Right ventricle myocardium superior (tissue), 1 donor: Measurements from ENCODE around the gene REX1BD. TPM values are rescaled to one million over a fixed set of nuclear protein-coding genes. Genes with fewer than 3 reads are reported as not detected.

ENCODE experiments used
- ATAC-seq: fragments of 200-7000 bp; cut with Tn5 transposase; one replicate; pipeline ENCODE4 v1.9.1; 2020; ENCODE audit warnings: mild to moderate bottlenecking; ENCODE audit not compliant: poor library complexity
- DNase-seq: peaks from one replicate; pipeline ENCODE4 v3.0.0-alpha.2; 2020
- intact Hi-C: fragments of 100-400 bp; cut with DNase I; formaldehyde crosslinking; loops from one replicate; pipeline ENCODE4 v1.11.2; 2022
- total RNA-seq: library from RNA; stranded (reverse); fragmentation: NEBNext Ultra II Directional; extraction: Animal tissue kit (Norgen Biotek cat#: 25700); gene quantifications from one replicate; pipeline ENCODE4 v1.2.1, GENCODE V29; 2021
- donor health status: DM: no; HTN: yes; CAD: no; lungs with severe emphysema.

The REX1BD gene
- total RNA-seq, 1 donor from 2014 or later, result 94.8 TPM

- ATAC-seq (no peak), DNase-seq (no peak)
- intact Hi-C loops, result no loop called here
These were observed 46.2 kb downstream of the REX1BD start for GRCh38 chr19:18634612-18635297.

- intact Hi-C loops, result no loop called here
- ATAC-seq (no peak), DNase-seq (no peak)
These were observed 47.2 kb downstream of the REX1BD start for GRCh38 chr19:18635831-18636182.

GRCh38 chr19:18636183-18636968, 47.8 kb downstream of the REX1BD start:
- DNase-seq (peak; percentile 99), ATAC-seq (peak; percentile 98)
- intact Hi-C loops, result no loop called here

GRCh38 chr19:18636969-18637629, 48.5 kb downstream of the REX1BD start, which contains the start of gene KLHL26:
KLHL26 (plus strand) TSS chr19:18637028; CDS start chr19:18637055, 27 bp downstream.
- intact Hi-C loops, result no loop called here
- DNase-seq (no peak), ATAC-seq (no peak)

GRCh38 chr19:18637673-18638630, 49.4 kb downstream of the REX1BD start:
- DNase-seq, result no peak
- intact Hi-C loops, result no loop called here
- ATAC-seq, result no peak

- ATAC-seq, result no peak
- intact Hi-C loops, result no loop called here
- DNase-seq, result no peak
These were observed 51.2 kb downstream of the REX1BD start for GRCh38 chr19:18639706-18640243.

Other genes with a start within 250 kb of the REX1BD start
- 33.6 TPM for gene PGPEP1, start 248.2 kb upstream of the REX1BD start, total RNA-seq
- gene GDF15, start 202.6 kb upstream of the REX1BD start, total RNA-seq, result 0.54 TPM
- gene LRRC25, start 191.2 kb upstream of the REX1BD start, total RNA-seq, result 3.6 TPM
- 30.4 TPM for gene SSBP4, start 169.4 kb upstream of the REX1BD start, total RNA-seq
- 26.0 TPM for gene ISYNA1, start 150.7 kb upstream of the REX1BD start, total RNA-seq
- gene ELL, start 66.7 kb upstream of the REX1BD start, total RNA-seq, result 7.5 TPM
- gene FKBP8, start 45.2 kb upstream of the REX1BD start, total RNA-seq, result 182 TPM
- gene KXD1, start 30.9 kb upstream of the REX1BD start, total RNA-seq, result 44.4 TPM
- gene UBA52, start 16.9 kb upstream of the REX1BD start, total RNA-seq, result 684 TPM
- 20.6 TPM for gene CRLF1, start 18.0 kb downstream of the REX1BD start, total RNA-seq
- gene TMEM59L, start 24.1 kb downstream of the REX1BD start, total RNA-seq, result 1.6 TPM
- gene KLHL26, start 48.2 kb downstream of the REX1BD start, total RNA-seq, result 4.5 TPM
- gene CRTC1, start 94.9 kb downstream of the REX1BD start, total RNA-seq, result 9.1 TPM
- gene COMP, start 202.5 kb downstream of the REX1BD start, total RNA-seq, result not detected
- gene UPF1, start 243.2 kb downstream of the REX1BD start, total RNA-seq, result 34.2 TPM